HK-2 (cell line): Measurements from ENCODE around the gene ARHGAP8.
"Not testable (repeated sequence)": the region's sequence is repeated elsewhere in the genome, so short reads cannot be mapped to it uniquely, and the experiment has no call there.

Source experiments
- DNase-seq: peaks from one replicate; pipeline ENCODE4 v3.0.0-alpha.2; 2018; ENCODE audit not compliant: unreplicated experiment

The ARHGAP8 gene

DNA sequence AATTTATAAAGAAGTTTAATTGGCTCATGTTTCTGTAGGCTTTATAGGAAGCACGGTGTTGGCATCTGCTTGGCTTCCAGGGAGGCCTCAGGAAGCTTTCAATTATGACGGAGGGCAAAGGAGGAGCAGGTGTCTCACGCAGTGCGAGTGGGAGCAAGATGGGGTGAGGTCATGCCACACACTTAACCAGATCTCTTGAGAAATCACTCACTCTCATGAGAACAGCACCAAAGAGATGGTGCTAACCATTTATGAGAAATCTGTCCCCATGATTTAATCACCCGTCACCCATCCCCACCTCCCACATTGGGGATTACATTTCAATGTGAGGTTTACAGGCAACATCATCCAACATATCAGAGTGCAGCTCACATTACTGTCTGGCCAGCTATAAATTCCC, 103.5 kb downstream of the ARHGAP8 start:
- DNase-seq = no peak

DNA sequence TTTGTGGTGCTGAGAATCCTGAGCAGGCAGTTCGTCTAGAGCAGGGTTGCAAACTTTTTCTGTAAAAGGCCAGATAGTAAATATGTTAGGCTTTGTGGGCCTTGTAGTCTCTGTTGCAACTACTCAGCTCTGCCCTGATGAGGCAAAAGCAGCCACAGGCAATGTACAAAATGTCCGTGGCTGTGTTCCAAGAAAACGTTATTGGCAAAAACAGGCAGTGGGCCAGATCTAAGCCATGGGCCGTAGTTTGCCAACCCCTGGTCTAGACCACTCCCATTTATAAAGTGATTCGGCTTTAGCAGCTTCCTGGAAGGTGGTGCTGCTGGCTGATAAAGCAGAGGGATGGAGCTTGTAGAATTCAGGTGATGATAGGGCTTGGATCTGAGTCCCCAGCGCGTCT, 106.4 kb downstream of the ARHGAP8 start:
- not testable (repeated sequence) for DNase-seq

DNA sequence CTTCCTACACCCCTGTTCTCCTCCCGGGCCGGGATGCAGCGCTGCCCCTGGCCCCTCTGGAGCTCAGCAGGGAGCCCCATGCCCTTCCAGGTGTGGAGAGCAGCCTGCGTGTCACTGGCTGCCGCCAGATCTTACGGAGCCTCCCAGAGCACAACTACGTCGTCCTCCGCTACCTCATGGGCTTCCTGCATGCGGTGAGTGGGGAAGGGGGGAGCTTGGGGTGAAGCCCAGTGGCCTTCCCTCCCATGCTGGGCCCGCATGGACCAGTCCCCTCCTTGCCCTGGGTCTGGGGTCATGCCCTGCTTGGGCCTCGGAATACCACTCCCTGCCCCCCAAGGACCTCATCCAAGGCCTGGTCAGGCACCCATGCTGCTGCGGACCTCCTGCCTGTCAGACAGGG, 107.3 kb downstream of the ARHGAP8 start:
- no peak for DNase-seq

DNA sequence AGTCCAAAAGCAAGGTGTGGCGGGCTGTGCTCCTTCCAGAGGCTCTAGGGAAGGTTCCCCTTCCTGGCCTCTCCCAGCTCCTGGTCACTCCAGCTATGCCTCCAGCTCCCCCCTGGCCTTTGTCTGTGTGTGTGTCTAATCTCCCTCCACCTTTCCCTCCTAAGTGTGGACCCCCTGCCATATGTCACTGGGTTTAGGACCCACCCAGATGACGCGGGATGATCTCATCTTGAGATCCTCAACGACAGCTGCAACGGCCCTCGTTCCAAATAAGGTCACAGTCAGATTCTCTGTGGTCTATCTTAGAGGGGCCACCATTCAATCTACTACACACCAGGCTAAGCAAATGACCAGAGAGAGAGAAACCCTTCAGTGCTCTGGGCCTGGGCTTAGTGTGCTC, 107.9 kb downstream of the ARHGAP8 start:
- no peak for DNase-seq

DNA sequence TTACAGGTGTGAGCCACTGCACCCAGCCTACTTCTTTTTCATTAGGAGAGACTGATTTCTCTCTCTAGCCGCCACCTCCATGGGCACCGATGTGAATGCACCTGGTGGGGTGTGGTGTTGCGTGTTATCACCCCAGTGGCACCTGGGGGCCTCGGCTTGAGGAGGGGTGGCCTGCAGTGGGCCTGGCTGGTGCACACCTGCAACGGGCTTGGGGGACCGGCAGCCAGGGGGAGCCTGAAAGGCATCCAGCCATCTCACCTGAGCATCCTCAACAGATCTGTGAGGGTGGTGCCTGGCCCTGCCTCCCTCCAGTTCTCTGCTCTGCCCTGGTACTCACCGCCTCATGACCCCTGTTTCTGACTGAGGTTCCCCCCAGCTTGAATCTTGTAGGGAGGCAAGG, 108.9 kb downstream of the ARHGAP8 start:
- DNase-seq = no peak

DNA sequence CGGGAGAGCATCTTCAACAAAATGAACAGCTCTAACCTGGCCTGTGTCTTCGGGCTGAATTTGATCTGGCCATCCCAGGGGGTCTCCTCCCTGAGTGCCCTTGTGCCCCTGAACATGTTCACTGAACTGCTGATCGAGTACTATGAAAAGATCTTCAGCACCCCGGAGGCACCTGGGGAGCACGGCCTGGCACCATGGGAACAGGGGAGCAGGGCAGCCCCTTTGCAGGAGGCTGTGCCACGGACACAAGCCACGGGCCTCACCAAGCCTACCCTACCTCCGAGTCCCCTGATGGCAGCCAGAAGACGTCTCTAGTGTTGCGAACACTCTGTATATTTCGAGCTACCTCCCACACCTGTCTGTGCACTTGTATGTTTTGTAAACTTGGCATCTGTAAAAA, 109.9 kb downstream of the ARHGAP8 start:
- DNase-seq = no peak

DNA sequence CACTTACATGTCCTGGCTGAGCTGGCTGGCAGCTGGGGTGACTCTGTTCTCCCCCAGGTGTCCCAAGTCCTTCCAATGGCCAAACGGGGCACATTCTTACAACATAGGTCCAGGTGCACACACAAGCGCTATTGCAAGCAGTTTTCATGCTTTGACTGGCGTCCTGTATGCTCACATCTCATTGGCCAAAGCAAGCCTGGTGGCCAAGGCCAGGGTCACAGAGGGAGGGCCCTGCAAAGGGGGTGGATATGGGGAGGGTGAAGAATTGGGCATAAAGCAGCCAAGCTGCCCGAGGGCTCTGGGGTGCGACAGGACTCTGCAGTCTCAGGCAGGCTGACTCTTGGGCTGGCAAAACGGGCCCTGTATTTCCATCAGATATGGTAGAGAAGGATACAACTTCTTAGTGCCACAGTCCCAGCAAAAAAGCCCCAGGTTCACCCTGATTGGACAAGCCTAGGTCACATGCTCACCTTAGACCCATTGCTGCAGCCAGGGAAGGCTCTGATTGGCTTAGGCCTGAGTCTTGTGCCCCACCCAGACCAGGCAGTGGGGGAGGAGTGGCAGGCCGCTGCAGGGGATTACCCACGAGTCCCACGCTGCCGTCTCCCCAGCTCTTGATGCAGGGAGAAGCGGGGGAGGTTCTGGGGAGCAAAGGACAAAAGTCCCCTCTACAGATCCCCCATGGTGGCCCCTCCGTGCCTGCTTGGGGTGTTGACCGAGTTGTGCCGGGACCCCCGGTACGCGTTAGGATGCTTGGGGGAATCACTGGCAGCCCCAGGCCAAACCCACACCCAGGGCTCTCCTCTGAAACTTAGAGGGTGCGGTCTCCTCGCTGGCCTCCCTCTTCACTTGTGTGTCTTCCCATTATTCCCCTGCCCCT, 110.8 kb downstream of the ARHGAP8 start:
- DNase-seq = no peak

DNA sequence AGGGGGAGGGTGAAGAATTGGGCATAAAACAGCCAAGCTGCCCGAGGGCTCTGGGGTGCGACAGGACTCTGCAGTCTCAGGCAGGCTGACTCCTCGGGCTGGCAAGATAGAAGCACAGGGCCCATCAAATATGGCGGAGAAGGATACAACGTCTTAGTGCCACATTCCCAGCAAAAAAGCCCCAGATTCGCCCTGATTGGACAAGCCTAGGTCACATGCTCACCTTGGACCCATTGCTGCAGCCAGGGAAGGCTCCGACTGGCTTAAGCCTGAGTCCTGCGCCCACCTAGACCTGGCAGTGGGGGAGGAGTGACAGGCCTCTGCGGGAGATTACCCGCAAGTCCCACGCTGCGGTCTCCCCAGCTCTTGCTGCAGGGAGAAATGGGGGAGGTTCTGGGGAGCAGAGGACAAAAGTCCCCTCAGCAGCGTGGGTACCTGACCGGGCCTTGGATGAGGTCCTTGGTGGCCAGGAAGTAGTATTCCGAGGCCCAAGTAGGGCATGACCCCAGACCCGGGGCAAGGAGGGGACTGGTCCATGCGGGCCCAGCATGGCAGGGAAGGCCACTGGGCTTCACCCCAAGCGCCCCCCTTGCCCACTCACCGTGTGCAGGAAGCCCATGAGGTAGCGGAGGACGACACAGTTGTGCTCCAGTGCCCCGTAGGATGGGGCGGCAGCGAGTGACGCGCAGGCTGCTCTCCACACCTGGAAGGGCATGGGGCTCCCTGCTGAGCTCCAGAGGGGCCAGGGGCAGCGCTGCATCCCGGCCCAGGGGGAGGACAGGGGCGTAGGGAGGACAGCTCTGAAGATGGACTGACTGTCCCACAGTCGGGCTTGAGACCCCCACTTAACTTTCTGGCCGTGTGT, 113.0 kb downstream of the ARHGAP8 start:
- no peak for DNase-seq

DNA sequence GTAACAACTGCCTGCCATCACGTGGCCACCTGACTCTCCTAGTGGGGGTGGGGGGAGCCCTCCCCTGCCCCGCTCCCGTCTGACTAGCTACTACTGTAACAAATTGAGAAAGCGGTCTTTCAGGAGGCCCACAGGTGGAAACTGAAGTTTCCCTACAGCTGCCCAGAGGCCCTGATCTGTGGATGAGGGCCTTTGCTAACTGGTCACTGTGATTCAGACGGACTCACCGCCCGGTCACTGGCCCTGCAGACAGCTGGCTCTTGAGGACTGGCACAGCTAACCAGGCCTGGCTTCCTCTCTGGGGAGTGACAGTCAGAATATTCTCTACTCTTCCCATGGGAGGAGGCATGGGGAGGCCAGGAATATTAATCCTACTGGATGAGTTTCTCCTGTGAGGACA, 116.8 kb downstream of the ARHGAP8 start:
- DNase-seq = no peak

DNA sequence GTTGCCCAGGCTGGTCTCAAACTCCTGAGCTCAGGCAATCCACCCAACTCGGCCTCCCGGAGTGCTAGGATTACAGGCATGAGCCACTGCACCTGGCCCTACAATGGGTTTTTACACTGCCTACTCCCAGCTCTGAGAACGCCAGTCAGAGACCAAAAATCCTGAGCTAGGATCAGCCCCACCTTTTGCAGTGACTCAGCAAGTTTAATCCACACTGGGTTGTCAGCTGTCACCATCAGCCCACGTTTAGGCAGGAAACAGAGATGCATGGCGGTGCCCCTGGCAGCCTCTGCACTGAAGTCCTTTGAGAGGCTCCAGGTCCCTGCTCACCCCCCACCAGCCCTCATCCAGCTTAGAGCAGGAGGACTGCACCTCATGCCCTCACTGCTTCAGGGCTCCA, 117.6 kb downstream of the ARHGAP8 start:
- peak; percentile 13 for DNase-seq

DNA sequence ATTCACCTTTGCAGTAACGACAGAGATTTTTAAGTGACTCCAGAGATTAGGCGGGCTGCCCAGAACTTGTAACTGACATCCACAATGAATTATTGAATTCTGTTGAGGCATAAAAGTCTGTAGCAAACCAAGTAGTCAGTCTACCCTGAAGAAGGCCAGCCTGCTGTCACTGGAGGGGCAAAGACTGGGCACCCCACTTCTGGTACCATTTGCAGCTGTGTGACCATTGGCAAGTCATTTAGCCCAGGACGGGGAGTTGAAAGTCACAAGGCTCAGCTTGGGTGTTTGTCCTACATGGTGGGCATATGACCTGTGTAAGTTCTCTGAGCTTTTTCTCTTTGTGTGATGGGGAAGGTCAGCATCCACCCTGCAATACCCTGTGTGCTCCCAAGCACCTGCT, 119.4 kb downstream of the ARHGAP8 start:
- DNase-seq = no peak

DNA sequence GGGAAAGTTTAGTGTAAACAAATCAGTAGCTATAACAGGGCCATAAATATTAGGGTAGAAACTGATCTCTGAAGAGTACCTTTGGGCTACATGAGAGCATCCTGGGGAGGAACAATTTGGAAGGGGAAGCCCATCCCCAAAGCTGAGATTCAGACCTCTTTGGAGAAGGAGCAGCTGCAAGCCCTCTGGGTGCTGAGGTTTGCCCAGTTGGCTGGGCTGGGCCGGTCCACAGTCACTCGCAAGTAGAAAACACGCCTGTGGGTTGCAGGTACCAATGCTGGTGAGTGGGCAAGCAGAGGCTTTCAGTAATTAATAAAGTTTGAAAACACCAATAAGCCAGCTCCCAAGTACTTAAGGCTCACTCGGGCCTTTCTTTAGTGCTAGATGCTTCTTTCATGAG, 124.5 kb downstream of the ARHGAP8 start:
- DNase-seq = no peak

DNA sequence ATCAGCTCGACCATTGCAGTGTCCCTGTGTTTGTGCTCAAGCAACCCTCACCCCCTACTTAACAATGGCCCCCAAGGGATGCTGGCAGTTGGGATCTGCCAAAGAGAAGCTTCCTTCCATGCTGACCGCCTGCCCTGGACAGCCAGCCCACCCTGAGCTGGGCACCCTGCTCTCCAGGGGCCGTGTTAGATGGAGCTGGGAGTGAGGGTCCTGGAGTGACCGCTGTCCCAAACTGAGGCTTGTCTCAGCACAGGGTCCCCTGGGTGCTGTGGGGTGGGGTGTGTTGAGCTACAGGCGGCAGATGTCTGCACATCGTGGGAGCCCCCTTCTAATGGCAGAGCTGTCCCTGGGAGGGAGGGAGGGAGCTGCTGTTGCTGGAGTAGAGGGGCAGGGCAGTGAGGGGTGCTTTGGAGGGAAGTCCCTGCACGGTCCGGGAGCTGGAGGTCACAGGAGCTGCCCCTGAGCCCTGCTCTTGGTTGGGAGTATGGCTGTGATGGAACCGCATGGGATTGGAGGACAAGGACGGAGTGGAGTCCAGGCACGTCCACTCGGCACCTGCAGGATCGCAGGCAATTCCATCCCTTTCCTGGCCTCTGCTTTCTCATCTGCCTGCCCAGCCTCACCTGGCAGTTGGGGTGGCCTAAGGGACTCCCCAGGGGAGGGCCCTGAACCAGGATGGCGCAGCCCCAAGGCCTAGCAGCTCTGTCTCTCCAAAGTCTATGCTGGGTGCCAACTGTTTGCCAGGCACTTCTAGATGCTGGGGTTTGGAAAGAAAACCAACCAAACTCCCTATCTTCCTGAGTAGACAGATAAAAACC, 126.3 kb downstream of the ARHGAP8 start:
- DNase-seq = no peak

DNA sequence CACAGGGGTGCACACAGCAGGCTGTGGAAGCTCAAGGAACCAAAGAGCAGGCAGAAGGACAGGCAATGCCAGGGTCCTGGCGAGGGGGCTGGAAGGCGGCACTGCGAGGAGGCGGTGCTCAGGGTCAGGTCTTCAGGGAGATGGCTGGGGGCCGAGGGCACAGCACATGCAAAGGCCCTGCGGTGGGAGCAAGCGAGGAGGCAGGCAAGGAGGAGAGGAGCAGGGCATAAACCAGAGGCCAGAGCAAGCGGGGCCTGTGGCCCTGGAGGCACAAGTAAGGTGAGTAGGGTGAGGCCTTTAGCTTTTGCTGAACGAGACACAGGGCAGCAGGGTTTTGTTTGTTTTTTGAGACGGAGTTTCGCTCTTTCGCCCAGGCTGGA, 126.9 kb downstream of the ARHGAP8 start:
- no peak for DNase-seq

DNA sequence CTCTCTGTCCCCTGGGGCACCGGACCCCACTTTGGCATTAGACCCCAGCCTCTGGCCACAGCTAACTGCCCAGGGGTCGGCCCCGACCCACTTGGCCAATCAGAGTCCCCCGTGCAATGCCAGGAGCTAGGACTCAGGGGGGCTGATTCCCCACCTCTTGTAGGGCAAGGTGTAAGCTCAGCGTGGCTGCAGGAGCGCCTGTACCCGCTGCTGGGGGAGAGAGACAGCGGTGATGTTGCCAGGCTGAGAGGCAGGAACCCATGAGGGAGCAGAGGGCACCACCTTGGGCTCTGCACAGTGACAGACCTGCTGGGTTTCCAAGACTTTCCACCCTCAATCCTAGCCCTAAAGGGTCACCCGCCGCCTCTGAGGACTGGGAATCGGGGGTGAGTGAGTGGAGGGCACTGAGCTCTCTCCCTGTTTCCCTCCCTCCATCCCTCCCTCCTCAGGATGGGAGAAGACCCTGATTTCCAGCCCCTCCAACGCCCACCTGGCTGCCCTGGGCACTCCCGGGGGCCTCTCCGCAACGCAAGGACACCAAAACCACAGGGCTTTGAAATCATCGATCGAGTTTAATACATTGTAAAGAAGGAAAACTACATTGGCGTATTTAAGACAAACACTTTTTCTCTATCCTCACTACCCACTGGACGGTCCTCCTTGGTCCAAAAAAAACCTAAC, 128.4 kb downstream of the ARHGAP8 start:
- DNase-seq = no peak

DNA sequence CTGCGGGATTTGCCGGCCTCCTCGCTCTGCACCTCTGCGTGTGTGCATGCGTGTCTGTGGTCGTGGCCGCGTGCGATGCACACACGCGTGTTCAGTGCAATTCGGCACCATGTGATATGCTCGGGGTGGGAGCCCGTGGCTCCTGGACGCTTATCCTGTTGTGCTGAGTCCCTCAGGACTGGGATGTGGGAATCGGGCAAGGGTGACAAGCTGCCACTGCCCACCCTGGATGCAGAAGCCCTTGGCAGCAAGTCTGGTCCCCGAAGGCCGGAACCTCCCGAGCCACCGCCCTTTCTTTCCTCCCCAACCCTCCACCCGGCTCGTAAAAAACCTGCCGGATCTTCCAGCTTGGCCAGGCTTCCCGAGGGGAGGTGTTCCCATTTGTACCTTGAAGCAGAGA, 129.2 kb downstream of the ARHGAP8 start:
- no peak for DNase-seq

DNA sequence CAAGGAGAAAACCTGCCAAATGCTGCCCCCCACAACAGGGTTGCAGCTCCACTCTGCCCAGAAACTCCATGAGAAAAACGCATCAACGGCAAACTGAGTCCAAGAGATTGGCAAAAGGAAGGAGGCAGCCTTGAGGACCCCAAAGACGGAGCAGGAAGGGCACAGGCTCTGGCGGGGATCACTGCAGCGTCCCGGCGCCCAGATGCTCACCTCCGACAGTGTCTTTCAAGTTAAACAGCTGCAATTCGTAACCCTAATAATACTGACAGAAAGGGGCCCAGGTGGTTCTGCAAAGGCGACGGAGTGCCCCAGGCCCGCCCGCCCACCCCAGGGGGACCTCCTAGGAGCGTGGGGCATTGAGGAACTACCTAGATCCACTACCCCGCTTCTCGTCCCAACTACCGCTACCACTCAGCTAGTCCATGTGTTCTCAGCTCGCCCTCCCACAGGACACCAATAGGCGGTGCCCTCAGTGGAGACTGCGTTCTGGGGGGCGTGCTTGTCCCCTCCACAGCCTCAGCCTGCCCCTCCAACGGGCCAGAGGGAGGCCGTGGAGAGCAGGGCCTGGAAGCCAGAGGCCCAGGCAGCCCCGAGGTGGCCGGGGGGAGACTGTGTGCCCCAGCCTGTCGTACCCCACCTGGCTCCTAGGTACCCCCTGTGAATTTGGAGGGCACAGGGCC, 130.0 kb downstream of the ARHGAP8 start:
- no peak for DNase-seq

DNA sequence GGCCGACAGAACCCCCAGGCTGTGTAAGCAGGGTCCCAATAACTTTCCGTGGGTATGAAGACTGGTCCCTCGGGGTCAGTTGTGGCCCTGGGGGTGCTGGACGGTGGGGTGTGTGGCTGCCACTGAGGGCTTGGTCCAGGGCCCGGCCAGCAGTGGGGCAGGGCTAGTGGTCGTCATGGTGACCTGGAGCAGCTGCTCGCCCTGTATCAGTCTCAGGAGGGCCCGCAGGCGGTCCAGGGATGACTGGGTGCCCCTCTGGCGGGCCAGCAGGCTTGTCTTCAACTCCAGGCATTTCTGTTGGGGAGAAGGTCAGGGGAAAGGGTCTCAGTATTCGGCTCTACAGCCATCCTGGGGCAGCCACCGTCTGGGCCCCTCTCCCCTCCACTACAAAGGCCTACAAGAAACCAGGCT, 130.6 kb downstream of the ARHGAP8 start:
- DNase-seq = no peak

DNA sequence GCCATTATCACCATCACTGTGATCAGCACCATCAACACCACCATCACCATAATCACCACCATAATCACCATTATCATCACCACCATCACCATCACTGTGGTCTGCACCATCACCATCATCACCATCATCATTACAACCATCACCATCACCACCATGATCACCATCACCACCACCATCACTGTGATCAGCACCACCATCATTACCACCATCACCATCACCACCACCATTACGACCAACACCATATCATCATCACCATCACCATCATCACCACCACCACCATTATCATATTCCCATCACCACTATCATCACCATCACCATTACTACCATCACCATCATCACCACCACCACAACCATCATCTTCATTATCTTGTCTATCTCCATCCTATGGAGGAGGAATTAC, 132.2 kb downstream of the ARHGAP8 start:
- no peak for DNase-seq

DNA sequence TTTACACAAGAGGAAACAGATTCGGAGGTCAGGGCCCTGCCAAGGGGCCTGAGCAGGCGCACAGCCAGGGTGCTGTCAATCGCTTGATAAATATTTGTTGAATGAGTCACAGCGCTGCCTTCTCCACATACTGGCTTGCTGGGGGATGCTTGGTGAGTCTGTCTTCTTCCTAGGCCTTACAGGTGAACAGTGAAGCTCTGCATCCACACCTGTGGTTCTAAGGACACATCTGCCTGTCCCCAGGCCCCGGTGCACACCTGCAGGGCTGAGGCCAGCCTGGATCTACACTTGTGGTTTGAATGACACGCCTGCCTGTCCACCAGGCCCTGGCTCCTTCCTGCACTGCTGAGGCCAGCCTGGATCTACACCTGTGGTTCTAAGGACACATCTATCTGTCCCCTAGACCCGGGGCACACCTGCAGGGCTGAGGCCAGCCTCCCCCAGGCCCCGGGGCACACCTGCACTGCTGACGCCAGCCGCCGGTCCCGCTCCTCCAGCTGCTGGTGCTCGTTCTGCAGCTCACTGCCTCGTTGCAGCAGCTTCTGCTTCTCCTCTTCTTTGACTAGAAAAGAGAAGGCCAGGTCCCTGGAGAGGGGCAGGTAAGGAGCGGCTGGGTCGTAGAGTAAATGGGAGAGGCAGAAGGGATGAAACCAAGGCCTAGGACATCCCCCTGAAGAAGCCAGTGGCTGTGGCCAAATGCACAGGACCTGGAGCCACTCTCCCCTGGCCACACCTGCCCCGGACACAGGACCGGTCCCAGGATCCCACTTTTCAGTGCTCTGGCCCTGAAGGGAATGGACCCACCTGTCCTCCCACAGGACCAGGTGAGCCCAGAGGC, 132.8 kb downstream of the ARHGAP8 start:
- DNase-seq = peak; percentile 24
